HG02870 (cell line): ENCODE results near the gene TRIM50.
"Not testable (repeated sequence)": the region's sequence is repeated elsewhere in the genome, so short reads cannot be mapped to it uniquely, and the experiment has no call there.

Experiments used
- ATAC-seq: cut with Tn5 transposase; IDR thresholded peaks from one replicate; pipeline ENCODE4 v1.9.1; 2021; ENCODE audit warnings: mild to moderate bottlenecking, moderate library complexity; ENCODE audit not compliant: unreplicated experiment

Gene TRIM50

DNA sequence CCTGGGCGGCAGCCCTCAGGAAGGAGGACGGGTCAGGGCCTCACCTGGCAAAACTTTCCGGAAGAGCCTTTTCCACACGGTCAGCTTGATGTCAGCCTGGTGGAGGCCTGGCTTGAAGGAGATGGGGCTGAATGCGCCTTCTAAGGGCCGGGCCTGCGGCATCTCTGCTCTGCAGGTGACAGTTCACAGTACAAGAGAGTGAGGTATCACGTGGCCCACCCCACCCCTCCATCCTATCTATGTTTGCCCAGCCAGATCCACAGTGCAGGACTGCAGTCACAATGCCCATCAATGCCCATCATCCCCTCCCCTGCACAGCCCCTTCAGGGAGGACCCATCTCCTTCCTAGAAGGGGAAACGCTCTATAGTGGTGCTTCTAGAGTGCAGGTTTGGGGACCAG, 11.4 kb downstream of the TRIM50 start:
- no peak for ATAC-seq

DNA sequence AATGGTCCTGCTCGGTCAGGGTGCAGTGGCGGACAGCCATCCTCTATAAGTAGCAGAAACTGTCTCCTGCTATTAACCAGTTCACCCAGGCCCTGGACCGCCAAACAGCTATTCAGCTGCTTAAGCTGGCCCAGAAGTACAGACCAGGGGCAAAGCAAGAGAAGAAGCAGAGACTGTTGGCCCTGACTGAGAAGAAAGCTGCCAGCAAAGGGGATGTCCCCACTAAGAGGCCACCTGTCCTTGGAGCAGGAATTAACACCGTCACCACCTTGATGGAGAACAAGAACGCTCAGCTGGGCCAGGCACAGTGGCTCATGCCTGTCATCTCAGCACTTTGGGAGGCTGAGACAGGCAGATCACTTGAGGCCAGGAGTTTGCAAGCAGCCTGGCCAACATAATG, 13.6 kb downstream of the TRIM50 start:
- ATAC-seq, result no peak

DNA sequence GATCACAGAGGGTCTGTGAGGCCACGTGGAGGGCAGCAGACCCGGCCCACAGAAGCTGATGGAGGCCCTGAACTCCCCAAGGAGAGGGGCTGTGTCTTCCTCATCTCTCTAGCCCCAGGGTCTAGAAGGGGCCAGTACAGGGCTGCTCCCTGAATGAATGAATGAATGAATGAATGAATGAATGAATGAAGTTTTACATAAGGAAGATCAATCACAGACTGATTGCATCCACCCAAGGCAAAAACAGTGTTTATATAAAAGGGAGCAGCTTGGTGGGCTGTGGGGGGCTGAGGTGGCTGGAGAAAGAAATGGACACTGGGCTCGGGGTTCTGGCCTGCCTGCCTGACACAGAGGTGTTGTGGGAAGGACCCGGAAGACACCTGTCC, 14.4 kb downstream of the TRIM50 start:
- no peak for ATAC-seq

DNA sequence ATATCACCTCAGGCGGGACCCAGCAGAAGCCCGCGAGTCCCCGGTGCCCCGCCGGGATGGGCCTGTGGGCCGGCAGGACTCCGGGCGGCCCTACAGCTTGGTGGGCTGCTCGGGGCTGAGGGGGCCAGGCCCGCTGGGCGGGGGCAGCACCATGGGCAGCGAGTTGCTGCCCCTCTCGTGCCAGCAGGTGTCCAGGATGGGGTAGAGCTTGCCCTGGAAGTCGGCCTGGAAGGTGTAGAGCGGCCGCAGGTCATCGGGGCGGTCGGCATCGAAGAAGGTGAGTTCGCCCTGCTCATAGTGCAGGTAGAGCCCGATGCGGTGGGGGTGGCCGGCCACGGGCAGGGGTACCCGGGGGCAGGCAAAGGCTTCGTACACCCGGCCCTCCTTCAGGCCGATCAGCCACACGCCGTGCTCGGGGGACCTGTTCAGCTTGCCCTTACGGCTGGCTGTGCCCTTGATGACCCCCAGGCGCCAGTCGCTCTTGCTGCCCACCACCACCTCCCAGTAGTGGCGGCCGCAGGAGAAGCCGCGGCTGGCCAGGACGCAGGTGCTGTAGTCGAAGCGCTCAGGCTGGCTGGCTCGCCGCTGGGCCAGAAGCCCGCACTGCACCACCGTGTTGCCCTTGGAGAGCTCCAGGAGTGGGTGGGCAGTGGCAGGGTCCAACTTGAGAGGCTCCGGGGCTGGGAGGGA, 14.9 kb downstream of the TRIM50 start:
- ATAC-seq, result no peak

DNA sequence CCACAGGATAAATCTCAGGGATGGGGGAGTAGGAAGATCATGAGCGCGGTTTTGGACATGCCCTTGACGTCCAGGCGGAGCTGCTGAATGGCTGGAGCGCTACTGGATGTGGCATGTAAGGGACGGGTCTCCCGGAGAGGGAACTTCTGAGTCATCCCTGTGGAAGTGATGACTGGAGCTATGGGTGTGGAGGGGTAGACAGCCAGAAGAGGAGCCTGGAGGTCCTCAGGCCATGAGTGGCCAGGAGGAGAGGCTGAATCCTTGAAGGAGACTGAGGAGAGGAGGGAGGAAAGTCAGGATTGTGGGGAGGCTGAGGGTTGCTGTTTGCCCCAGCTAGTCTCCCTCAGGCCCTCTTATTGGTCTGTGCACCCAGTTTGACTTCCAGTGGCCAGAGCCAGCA, 16.5 kb downstream of the TRIM50 start:
- ATAC-seq, result not testable (repeated sequence)

DNA sequence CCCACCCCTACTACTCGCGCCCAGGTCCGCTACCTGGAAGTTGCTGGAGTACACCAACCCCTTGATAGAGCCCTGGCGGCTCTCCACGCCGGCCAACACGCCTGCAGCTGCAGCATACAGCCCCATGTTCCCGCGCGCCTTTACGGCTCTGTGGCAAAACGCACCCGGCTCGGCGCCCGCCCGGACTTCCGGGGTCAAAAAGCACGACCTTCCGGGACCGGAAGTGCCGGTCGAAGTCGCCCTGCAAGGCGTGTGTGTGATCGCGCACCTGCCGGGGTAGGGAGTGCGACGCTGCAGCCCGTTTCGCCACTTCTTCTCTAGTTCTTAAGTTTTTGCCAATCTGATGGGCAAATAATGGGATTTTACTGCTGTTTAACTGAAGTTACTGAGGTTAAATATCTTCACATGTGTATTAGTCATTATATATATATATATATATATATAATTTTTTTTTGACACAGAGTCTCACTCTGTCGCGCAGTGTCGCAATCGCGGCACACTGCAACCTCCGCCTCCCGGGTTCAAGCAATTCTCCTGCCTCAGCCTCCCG, 19.1 kb downstream of the TRIM50 start, which contains the start of gene NSUN5:
Gene NSUN5, minus strand, starts transcription at position 162 of the 550 bp plus-strand sequence. Its CDS starts 36 bp downstream, at position 126.
- peak; percentile 86 for ATAC-seq

DNA sequence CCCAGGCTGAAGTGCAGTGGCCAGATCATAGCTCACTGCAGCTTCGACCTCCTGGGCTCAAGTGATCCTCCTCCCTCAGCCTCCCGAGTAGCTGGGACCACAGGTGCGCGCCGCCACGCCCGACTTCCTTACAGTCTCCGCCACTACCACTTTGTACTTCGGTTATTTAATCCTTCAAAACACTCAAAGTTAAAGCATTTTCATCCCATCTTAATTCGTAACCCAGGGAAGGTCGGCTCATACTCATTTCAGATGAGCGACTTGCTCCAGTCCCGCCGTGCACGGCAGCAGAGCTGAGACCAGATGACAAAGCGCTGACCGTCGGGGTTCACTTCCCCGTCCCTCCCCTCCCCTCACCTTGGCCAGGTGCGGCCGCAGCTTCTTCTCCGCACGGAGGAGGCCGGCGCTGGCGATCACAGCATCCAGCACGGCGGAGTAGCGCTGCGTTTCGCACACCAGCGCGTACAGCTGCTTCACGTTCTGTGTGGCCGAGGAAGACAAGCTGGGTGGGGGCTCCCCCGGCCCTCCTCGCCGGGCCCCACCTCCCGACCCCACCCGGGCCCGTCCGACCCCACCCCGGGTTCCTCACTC, 19.7 kb downstream of the TRIM50 start:
- peak; percentile 49 for ATAC-seq

DNA sequence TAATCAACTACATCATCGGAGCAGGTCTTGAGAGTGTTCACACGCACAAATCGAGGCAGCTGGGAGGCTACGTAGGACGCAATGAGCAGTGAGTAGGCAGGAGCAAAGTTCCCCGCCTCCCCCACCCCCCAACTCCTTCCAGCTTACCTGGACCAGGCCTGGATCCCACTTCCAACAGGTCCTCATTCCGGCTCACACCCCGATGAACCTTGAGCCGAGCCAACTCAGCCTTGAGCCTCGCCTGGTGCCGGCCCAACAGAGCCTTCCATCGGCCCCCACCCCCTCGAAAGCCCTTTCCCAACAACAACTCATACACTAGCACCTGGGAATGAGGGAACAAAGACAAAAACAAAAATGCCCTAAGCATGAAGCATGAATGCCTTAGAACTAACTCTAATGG, 20.4 kb downstream of the TRIM50 start:
- ATAC-seq, result no peak

DNA sequence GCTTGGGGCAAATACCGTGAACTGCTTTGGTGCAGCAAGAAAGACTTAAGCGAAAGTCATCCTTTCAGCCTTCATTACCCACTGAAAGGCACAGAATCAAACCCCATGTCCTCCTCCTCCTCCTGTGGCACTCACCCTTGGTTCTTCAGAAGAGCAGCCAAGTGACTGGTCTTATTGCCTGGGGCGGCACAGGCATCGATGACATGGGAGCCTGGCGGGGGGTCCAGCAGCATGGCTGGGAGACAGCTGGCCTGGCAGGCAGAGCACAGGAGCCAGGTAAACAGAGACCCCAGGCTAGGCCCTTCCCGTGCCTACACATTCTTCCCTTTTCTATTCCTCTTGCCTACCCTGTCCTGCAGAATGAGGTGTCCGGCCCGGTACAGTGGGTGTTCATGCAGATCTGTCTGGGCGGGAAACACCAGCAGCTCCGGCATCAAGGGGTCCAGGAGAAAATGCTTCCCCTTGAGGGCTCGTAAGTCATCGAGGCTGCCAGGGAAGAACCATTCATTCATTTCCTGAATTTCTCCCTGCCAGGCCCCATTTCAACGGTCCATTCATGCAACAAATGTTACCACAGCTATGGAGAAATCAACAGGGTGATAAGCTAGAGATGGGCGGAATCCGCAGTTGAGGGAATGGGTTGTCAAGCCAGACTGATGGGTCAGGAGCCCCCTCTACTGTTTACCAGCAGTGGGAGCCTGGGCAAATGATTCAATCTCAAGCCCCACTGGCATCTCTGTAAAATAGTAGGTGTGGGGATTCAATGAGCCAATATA, 23.1 kb downstream of the TRIM50 start:
- ATAC-seq, result not testable (repeated sequence)

DNA sequence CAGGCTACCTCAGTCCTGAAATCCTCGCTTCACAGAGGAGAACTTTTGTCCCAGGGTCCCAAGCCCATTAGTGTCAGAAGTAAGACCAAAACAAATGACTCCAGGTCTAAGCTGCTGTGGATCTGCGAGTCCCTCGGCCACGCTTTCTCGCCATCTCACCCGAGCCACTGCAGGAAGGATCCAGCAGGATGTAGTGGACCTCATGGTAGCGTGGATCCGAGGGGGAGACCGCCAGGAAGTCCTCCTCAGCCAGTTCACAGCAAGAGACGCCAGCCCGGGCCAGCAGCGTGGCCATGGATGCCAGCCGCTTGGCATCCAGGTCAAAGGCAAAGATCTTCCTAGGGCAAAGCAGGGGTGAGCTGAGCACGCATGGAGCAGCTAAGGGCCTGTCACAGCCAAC, 23.8 kb downstream of the TRIM50 start:
- ATAC-seq, result no peak

DNA sequence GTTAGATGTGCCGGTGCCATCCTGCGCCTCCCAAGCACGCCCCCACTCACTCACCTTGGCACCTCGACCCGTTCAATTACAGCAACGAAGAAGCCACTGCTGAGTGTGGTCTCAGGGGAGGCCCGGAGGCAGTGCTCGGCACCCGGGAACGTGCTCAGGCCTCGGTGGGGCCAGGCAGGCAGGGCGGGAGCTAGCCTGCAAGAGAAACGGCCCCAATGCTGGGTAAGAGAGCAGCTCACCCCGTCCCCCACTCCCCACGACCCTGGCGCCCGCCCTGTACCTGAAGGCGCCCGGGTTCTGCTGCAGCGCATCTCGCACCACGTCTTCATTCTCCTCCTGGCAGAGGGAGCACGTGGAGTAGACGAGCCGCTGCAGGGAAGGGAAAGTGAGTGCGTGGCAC, 24.3 kb downstream of the TRIM50 start:
- no peak for ATAC-seq

DNA sequence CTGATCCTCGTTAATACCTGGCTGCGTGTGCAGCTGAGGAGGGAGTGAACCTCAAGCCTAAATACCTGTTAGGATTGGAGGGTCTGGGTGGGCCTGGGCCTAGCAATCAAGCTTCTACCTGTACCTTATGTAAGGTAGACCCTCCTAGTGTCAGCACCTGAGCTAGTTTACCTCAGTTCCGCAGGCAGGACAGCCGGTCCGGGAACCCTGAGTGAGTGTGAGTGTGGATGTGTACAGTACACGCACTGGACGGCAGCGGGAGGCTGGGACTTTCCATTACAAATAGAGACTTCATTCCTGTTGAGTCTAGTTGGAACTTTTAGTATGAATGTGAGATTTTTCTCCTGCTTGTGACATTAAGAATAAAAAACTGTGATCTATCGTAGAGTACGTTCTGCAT, 25.0 kb downstream of the TRIM50 start:
- ATAC-seq, result not testable (repeated sequence)

DNA sequence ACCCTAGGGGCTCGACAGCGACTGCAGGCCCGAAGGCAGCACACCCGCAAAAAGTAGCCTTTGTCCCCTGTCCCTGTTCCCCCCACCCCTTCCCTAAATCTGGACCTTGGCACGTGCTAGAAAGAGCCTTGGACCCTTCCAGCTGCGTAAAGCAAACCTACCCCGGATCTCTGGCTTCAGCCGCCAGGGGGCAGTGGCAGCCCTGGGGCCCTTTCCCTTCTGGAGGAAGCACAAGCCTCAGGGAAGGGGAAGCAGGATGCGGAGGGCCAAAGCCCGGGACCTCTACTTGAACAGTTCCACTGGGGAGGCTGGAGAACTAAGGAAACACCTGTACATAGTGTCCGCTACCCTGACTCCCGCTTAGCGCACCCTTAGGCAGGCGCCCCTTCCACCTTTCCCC, 26.8 kb downstream of the TRIM50 start:
- not testable (repeated sequence) for ATAC-seq

DNA sequence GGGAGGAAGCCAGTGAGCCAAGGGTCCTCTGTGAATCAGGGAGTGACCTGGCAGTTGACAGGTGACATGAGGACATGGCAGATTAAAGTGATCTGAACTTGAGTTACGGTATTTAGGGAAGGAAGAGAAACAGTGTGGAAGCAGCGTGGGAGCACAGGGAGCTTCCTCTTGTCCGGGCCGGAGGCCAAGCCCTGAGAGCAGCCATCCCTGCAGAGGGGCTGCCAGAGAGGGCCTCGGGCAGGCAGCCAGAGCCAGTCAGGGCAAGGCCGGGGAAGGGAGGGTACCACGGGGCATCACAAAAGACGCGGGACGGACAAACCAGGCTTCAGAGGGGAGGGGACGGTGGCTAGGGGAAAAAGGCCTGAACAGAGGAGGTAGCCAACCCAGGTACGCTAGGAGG, 28.1 kb downstream of the TRIM50 start:
- ATAC-seq, result not testable (repeated sequence)

DNA sequence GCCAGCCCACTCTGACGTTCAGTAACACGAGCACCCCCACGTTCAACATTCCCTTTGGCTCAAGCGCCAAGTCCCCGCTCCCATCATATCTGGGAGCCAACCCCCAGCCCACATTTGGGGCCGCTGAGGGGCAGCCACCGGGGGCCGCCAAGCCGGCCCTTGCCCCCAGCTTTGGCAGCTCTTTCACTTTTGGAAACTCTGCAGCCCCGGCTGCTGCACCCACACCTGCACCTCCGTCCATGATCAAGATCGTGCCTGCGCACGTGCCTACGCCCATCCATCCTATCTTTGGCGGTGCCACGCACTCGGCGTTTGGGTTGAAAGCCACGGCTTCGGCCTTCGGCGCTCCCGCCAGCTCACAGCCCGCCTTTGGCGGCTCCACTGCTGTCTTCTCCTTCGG, 30.2 kb downstream of the TRIM50 start:
- ATAC-seq, result not testable (repeated sequence)

DNA sequence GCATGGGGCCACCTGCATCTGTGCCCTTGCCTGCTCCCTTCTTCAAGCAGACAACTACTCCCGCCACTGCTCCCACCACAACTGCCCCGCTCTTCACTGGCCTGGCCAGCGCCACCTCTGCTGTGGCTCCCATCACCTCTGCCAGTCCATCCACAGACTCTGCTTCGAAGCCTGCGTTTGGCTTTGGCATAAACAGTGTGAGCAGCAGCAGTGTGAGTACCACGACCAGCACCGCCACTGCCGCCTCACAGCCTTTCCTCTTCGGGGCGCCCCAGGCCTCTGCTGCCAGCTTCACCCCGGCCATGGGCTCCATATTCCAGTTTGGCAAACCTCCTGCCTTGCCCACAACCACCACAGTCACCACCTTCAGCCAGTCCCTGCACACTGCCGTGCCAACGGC, 30.6 kb downstream of the TRIM50 start:
- ATAC-seq, result not testable (repeated sequence)

DNA sequence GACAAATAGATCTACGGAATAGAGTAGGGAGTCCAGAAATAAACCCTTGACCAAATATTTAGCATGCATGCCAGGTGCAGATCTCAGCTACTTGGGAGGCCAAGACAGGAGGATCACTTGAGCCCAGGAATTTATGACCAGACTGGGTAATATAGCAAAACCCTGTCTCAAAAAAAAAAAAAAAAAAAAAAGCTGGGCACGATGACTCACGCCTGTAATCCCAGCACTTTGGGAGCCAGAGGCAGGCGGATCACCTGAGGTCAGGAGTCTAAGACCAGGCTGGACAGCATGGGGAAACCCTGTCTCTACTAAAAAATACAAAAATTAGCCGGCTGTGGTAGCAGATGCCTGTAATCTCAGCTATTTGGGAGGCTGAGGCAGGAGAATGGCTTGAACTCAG, 50.7 kb downstream of the TRIM50 start:
- not testable (repeated sequence) for ATAC-seq

DNA sequence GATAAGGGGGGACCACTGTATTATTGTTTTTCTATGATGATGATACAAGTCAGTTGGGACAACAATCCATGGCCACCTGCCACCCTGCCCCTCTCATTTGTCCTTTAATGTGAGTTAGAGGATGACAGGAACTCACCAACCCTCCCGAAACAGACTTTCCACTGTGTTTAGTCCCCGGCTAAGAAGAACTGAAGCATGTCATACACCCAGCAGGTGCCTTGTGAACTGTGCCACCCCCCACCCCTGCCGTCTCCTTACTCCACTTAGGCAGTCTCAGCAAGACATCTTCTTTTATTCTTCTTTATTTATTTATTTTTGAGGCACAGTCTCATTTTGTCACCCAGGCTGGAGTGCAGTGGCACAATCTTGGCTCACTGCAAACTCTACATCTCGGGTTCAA, 60.1 kb downstream of the TRIM50 start:
- not testable (repeated sequence) for ATAC-seq

DNA sequence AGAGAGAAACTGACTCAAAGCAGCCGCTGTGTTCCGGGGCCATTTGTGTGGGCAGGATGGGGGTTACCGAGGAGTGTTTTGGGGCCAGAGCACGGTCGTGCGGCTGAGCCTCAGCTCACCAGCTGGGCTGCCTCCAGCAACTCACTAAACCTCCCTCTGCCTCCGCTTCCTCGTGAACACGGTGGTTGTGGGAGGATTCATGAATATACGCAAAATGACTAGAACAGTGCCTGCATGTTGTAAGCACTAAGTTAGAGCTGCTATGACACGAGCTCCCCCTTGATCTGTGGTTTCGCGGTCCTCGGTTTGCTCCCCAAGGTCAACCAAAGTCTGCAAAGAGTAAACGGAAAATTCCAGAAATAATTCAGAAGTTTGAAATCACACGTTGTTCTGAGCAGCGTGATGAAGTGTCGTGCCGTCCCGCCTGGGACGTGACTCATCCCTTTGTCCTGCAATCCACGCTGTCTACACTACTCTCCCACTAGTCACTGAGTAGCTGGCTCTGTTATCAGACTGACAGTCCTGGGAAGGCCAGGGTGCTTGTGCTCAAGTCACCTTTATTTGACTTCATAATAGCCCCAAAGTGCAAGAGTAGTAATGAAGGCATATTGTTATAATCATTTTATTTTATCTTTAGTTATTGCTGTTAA, 61.0 kb downstream of the TRIM50 start:
- ATAC-seq, result peak; percentile 87
